ENCODE data around the gene RHOH. TPM values are rescaled to one million over a fixed set of nuclear protein-coding genes. Genes with fewer than 3 reads are reported as not detected.

Gene RHOH
- total and polyA plus RNA-seq, 9 donors = 0.31 to 3.2 (median 0.98) TPM

DNA sequence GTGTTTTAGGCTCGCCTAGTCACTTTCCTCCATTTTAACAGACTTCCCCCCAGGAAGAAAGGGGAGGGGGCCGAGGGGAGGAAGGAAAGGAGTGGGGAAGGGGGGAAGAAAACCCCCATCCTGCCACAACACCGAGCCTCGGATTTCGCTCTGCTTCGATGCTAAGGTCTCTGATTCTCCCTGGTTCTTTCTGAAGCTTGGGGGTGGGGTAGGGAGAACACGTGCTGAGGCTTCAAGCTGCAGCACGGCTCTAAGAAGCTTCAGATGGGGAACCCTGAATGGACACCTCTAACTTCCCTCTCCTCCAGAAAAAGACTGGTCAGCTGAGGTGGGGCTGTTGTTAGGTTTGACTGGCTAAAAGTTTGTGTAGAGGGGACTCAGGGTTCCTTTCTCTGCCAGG, 61.8 kb downstream of the RHOH start:
- H3K9me3 ChIP-seq = no peaks in the 10 kb centered on the region
- WGBS, 3 donors = 58 to 76% (median 71%) methylated on average over 8 of the region's 8 CpGs
- intact Hi-C loops (cut with DNase I) = no loop called here
- H3K27me3 ChIP-seq = no peaks in the 10 kb centered on the region
- H3K4me3 ChIP-seq = no peak overlapping the region
- no peaks in the 10 kb centered on the region for H3K36me3 ChIP-seq
- TF ChIP-seq, protein P1, sequence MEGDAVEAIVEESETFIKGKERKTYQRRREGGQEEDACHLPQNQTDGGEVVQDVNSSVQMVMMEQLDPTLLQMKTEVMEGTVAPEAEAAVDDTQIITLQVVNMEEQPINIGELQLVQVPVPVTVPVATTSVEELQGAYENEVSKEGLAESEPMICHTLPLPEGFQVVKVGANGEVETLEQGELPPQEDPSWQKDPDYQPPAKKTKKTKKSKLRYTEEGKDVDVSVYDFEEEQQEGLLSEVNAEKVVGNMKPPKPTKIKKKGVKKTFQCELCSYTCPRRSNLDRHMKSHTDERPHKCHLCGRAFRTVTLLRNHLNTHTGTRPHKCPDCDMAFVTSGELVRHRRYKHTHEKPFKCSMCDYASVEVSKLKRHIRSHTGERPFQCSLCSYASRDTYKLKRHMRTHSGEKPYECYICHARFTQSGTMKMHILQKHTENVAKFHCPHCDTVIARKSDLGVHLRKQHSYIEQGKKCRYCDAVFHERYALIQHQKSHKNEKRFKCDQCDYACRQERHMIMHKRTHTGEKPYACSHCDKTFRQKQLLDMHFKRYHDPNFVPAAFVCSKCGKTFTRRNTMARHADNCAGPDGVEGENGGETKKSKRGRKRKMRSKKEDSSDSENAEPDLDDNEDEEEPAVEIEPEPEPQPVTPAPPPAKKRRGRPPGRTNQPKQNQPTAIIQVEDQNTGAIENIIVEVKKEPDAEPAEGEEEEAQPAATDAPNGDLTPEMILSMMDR (IDR thresholded peaks at IDR 0.05) = no peak
- TF ChIP-seq EP300 (IDR thresholded peaks at IDR 0.05) (no peak), POLR2A (IDR thresholded peaks at IDR 0.05) (no peak)
- no peak overlapping the region for H3K27ac ChIP-seq
- no peak for DNase-seq
- no peaks in the 10 kb centered on the region for H3K4me1 ChIP-seq (ENCODE audit: insufficient read depth)

DNA sequence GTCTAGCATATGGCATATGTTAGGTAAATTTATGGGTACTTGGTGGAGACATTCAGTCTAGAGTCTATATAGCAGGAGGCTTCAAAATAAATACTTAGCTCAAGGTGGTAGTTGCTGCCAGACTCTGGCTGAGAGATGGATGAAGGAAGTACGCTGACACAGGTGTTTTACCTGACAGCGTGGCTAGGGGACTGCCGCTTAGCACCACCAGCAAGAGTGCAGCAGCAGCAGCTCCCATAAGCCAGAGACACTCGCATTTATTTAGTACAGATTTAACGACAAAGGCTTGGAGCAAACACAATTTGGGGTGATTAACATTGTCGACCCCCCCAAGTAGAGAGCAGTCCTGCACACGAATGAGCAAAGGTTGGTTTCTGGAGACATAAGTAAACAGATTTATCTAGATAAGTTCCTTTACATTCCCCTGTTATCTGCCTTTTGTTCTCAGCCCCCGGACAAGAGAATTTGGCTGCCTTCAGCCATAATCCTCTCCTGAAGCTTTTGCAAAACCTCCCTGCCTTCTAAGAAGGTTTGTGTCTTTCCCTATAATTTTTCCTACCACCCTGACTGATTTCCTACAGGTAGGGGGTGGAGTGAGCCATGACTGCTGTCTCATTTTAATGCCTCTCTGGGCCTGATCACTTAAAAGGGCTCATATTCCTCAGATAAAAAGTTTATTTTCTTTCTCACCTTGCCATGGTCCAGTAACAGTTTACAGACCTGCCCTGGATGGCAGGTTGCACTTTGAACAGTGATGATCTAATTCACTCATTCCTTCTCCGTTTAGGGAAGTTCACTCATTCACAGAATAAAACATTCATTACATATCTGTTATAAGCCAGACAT, 64.6 kb downstream of the RHOH start:
- Histone ChIP-seq H3K4me1 (ENCODE audit: insufficient read depth) (no peaks in the 10 kb centered on the region), H3K36me3 (no peaks in the 10 kb centered on the region)
- 57 to 65% (median 61%) methylated on average over 9 of the region's 9 CpGs for WGBS, 3 donors

DNA sequence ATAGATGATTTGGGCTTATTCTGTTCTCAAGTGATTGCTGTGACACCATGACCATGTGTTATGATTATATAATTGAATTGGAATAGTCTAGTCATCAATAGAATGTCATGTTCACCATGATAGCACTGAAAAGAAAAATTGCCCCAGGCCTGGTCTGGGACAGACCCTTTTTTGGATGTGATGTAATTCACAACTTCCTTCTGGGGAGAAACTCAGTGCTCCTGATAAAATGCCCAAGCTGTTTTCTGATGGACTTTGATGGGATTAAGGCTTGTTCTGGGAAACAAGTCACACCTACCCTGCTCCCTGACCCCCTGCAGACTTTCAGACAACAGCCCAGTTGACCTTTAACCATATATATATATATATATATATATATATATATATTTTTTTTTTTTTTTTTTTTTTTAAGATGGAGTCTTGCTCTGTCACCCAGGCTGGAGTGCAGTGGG, 65.3 kb downstream of the RHOH start:
- H3K4me1 ChIP-seq (ENCODE audit: insufficient read depth) = no peaks in the 10 kb centered on the region
- no peak for TF ChIP-seq POLR2A (IDR thresholded peaks at IDR 0.05)
- TF ChIP-seq, protein P1 (IDR thresholded peaks at IDR 0.05) = no peak
- H3K4me3 ChIP-seq = no peak overlapping the region
- intact Hi-C loops (cut with DNase I) = no loop called here
- H3K9me3 ChIP-seq = no peaks in the 10 kb centered on the region
- no peak overlapping the region for H3K27ac ChIP-seq
- no peaks in the 10 kb centered on the region for H3K27me3 ChIP-seq
- DNase-seq = no peak
- H3K36me3 ChIP-seq = no peaks in the 10 kb centered on the region

More for the DNA sequence above, 64.6 kb downstream of the RHOH start:
- Histone ChIP-seq H3K27ac (no peak overlapping the region), H3K27me3 (no peaks in the 10 kb centered on the region), H3K9me3 (no peaks in the 10 kb centered on the region), H3K4me3 (no peak overlapping the region)
- intact Hi-C loops (cut with DNase I) = no loop called here
- no peak for DNase-seq
- TF ChIP-seq, protein P1 (IDR thresholded peaks at IDR 0.05) = no peak
- TF ChIP-seq POLR2A (IDR thresholded peaks at IDR 0.05) (no peak), EP300 (IDR thresholded peaks at IDR 0.05) (no peak)

DNA sequence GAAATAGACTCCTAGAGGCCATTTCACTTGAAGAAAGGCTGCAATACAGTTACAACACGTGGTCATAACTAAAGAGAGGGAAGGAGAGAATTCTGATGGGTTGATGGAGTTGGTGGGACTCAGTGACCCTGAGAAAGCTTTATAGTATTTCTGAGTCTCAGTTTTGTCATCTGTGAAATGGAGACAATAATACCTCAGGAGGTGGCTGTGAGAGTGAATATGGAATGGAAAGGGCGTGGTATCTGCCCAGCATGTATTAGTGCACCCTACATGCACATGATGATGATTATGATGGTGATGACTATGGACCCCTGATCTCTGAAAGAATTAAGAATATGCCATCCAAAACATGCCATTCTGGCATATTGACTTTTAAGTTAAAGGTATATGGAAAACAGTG, 66.0 kb downstream of the RHOH start:
- Histone ChIP-seq H3K9me3 (no peaks in the 10 kb centered on the region), H3K36me3 (no peaks in the 10 kb centered on the region), H3K4me3 (no peak overlapping the region), H3K27ac (no peak overlapping the region), H3K27me3 (no peaks in the 10 kb centered on the region), H3K4me1 (ENCODE audit: insufficient read depth) (no peaks in the 10 kb centered on the region)
- DNase-seq = no peak
- intact Hi-C loops (cut with DNase I) = no loop called here
- no peak for TF ChIP-seq EP300 (IDR thresholded peaks at IDR 0.05)
- TF ChIP-seq, protein P1 (IDR thresholded peaks at IDR 0.05) = no peak
- TF ChIP-seq POLR2A (IDR thresholded peaks at IDR 0.05) = no peak
- 88 to 92% (median 90%) methylated on average over 2 of the region's 2 CpGs for WGBS, 3 donors

Data from ovary (tissue), 9 donors.